Measurements from ENCODE around the gene PDS5A.

DNA sequence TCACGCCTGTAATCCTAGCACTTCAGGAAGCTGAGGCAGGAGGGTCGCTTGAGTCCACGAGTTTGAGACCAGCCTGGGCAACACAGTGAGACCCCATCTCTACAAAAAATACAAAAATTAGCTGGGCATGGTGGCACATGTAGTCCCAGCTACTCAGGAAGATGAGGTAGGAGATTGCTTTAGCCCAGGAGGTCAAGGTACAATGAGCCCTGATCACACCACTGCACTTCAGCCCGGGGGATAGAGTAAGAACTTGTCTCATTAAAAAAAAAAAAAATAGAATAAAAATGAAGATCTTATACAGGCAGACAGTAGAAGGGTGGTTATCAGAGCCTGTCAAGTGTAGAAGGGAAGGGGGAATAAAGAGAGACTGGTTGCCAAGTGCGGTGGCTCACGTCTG lies 116.9 kb downstream of the PDS5A start:
- TF ChIP-seq EZH2 (conservative IDR thresholded peaks at IDR 0.05; ENCODE audit: low read depth, low read length) = no peak
- TF ChIP-seq, protein P1, sequence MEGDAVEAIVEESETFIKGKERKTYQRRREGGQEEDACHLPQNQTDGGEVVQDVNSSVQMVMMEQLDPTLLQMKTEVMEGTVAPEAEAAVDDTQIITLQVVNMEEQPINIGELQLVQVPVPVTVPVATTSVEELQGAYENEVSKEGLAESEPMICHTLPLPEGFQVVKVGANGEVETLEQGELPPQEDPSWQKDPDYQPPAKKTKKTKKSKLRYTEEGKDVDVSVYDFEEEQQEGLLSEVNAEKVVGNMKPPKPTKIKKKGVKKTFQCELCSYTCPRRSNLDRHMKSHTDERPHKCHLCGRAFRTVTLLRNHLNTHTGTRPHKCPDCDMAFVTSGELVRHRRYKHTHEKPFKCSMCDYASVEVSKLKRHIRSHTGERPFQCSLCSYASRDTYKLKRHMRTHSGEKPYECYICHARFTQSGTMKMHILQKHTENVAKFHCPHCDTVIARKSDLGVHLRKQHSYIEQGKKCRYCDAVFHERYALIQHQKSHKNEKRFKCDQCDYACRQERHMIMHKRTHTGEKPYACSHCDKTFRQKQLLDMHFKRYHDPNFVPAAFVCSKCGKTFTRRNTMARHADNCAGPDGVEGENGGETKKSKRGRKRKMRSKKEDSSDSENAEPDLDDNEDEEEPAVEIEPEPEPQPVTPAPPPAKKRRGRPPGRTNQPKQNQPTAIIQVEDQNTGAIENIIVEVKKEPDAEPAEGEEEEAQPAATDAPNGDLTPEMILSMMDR (CRISPR knock-in tag; IDR thresholded peaks at IDR 0.05) = no peak
- no peak for TF ChIP-seq TAF1 (CRISPR knock-in tag; IDR thresholded peaks at IDR 0.05)
- TF ChIP-seq ZBTB1 (CRISPR knock-in tag; IDR thresholded peaks at IDR 0.05; ENCODE audit: borderline replicate concordance) = no peak
- no peak for TF ChIP-seq ZNF383 (CRISPR knock-in tag; IDR thresholded peaks at IDR 0.05; ENCODE audit: borderline replicate concordance)
- no peak for TF ChIP-seq TSC22D2 (CRISPR knock-in tag; IDR thresholded peaks at IDR 0.05; ENCODE audit: borderline replicate concordance)
- TF ChIP-seq, protein P2, sequence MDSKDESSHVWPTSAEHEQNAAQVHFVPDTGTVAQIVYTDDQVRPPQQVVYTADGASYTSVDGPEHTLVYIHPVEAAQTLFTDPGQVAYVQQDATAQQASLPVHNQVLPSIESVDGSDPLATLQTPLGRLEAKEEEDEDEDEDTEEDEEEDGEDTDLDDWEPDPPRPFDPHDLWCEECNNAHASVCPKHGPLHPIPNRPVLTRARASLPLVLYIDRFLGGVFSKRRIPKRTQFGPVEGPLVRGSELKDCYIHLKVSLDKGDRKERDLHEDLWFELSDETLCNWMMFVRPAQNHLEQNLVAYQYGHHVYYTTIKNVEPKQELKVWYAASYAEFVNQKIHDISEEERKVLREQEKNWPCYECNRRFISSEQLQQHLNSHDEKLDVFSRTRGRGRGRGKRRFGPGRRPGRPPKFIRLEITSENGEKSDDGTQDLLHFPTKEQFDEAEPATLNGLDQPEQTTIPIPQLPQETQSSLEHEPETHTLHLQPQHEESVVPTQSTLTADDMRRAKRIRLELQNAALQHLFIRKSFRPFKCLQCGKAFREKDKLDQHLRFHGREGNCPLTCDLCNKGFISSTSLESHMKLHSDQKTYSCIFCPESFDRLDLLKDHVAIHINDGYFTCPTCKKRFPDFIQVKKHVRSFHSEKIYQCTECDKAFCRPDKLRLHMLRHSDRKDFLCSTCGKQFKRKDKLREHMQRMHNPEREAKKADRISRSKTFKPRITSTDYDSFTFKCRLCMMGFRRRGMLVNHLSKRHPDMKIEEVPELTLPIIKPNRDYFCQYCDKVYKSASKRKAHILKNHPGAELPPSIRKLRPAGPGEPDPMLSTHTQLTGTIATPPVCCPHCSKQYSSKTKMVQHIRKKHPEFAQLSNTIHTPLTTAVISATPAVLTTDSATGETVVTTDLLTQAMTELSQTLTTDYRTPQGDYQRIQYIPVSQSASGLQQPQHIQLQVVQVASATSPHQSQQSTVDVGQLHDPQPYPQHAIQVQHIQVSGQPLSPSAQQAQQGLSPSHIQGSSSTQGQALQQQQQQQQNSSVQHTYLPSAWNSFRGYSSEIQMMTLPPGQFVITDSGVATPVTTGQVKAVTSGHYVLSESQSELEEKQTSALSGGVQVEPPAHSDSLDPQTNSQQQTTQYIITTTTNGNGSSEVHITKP (CRISPR knock-in tag; IDR thresholded peaks at IDR 0.05; ENCODE audit: low read depth) = no peak
- no peak for TF ChIP-seq CHD2 (IDR thresholded peaks at IDR 0.05; ENCODE audit: low read depth, low read length)
- TF ChIP-seq POLR2AphosphoS5 (IDR thresholded peaks at IDR 0.05; ENCODE audit: low read depth, low read length) = no peak

Measured in HepG2 (cell line).